GM20431 (cell line): ENCODE measurements around the gene RBFOX2.
"Not testable (repeated sequence)": the region's sequence is repeated elsewhere in the genome, so short reads cannot be mapped to it uniquely, and the experiment has no call there.

ENCODE experiments used
- in situ Hi-C: fragments of 300-500 bp; cut with MseI, MboI; formaldehyde crosslinking; loops from one replicate; pipeline ENCODE4 v1.15.0; 2020; ENCODE audit warnings: low sequenced_read_pairs; ENCODE audit not compliant: unreplicated experiment

RBFOX2 gene

GRCh38 chr22:36014546-36015074 is 14.0 kb downstream of the RBFOX2 start:
- in situ Hi-C loops = no loop called here

GRCh38 chr22:36012332-36012731 is 16.3 kb downstream of the RBFOX2 start:
- in situ Hi-C loops = no loop called here

GRCh38 chr22:36010882-36011281 is 17.7 kb downstream of the RBFOX2 start:
- in situ Hi-C loops = no loop called here

- in situ Hi-C loops = no loop called here
These were observed 18.5 kb downstream of the RBFOX2 start for GRCh38 chr22:36010090-36010489.

GRCh38 chr22:36009085-36009484 is 19.5 kb downstream of the RBFOX2 start:
- in situ Hi-C loops = no loop called here

GRCh38 chr22:36008565-36008964 is 20.1 kb downstream of the RBFOX2 start:
- in situ Hi-C loops = no loop called here

- in situ Hi-C loops = no loop called here
These were observed 20.5 kb downstream of the RBFOX2 start for GRCh38 chr22:36008131-36008530.

- in situ Hi-C loops = no loop called here
These were observed 24.5 kb downstream of the RBFOX2 start for GRCh38 chr22:36003972-36004674.

GRCh38 chr22:36002718-36003260 is 25.8 kb downstream of the RBFOX2 start:
- in situ Hi-C loops = no loop called here

- in situ Hi-C loops = no loop called here
These were observed 26.5 kb downstream of the RBFOX2 start for GRCh38 chr22:36002084-36002483.

GRCh38 chr22:35998748-35999147 is 29.9 kb downstream of the RBFOX2 start:
- in situ Hi-C loops = no loop called here

GRCh38 chr22:35997438-35997837 is 31.2 kb downstream of the RBFOX2 start:
- in situ Hi-C loops = no loop called here

GRCh38 chr22:35996596-35996995 is 32.0 kb downstream of the RBFOX2 start:
- in situ Hi-C loops = no loop called here

- in situ Hi-C loops = no loop called here
These were observed 32.9 kb downstream of the RBFOX2 start for GRCh38 chr22:35995772-35996171.

GRCh38 chr22:35995348-35995747 is 33.3 kb downstream of the RBFOX2 start:
- in situ Hi-C loops = no loop called here

- in situ Hi-C loops = not testable (repeated sequence)
These were observed 34.9 kb downstream of the RBFOX2 start for GRCh38 chr22:35993727-35994126.

- in situ Hi-C loops = no loop called here
These were observed 35.4 kb downstream of the RBFOX2 start for GRCh38 chr22:35993048-35993714.

GRCh38 chr22:35991168-35991567 is 37.5 kb downstream of the RBFOX2 start:
- in situ Hi-C loops = no loop called here

GRCh38 chr22:35988030-35988429 is 40.6 kb downstream of the RBFOX2 start:
- in situ Hi-C loops = no loop called here

- in situ Hi-C loops = no loop called here
These were observed 41.1 kb downstream of the RBFOX2 start for GRCh38 chr22:35987487-35987886.

- in situ Hi-C loops = no loop called here
These were observed 42.5 kb downstream of the RBFOX2 start for GRCh38 chr22:35986088-35986487.
